Measurements from ENCODE around the gene KIAA0040.

GRCh38 chr1:175145899-175146528 lies 46.6 kb downstream of the KIAA0040 start:
- TF ChIP-seq POLR2A (IDR thresholded peaks at IDR 0.05; ENCODE audit: low read length) (no peak), GATA1 (IDR thresholded peaks at IDR 0.05; ENCODE audit: low read depth, low read length) (no peak)

Measured in erythroblast (primary cell).